KMS-11 (cell line): ENCODE results near the gene MDK.
A peak's percentile ranks its signal among the peaks of the same experiment; 100 is the strongest.

ENCODE experiments used
- H2AFZ ChIP-seq: fragments of 200-600 bp; sonication (generic); 2 replicates; pipeline ENCODE4 v1.6.1; 2016; ENCODE audit warnings: antibody characterized with exemption, mixed run types, low read depth
- H3K27ac ChIP-seq: fragments of 200-600 bp; sonication (generic); 2 replicates; pipeline ENCODE4 v1.6.1; 2016; ENCODE audit warnings: mild to moderate bottlenecking, mixed run types
- H3K27me3 ChIP-seq: fragments of 200-600 bp; sonication (generic); 2 replicates; pipeline ENCODE4 v1.6.1; 2017; ENCODE audit warnings: mild to moderate bottlenecking, low read depth, mixed run types, moderate library complexity; ENCODE audit not compliant: insufficient read depth
- H3K36me3 ChIP-seq: fragments of 200-600 bp; sonication (generic); 2 replicates; pipeline ENCODE4 v1.6.1; 2017; ENCODE audit warnings: mild to moderate bottlenecking, mixed run types; ENCODE audit not compliant: insufficient read depth
- H3K4me1 ChIP-seq: fragments of 200-600 bp; sonication (generic); 2 replicates; pipeline ENCODE4 v1.6.1; 2016; ENCODE audit warnings: mild to moderate bottlenecking, low read depth, mixed run types; ENCODE audit not compliant: poor library complexity, severe bottlenecking
- H3K4me2 ChIP-seq: fragments of 200-600 bp; sonication (generic); 2 replicates; pipeline ENCODE4 v1.7.0; 2016; ENCODE audit warnings: mild to moderate bottlenecking, mixed run types
- H3K4me3 ChIP-seq: fragments of 200-600 bp; sonication (generic); IDR thresholded peaks from 2 replicates; pipeline ENCODE4 v1.6.1; 2017; ENCODE audit warnings: low read depth, low read length, mixed read lengths; ENCODE audit not compliant: insufficient read depth
- H3K79me2 ChIP-seq: fragments of 200-600 bp; sonication (generic); 2 replicates; pipeline ENCODE4 v1.6.1; 2016; ENCODE audit warnings: low read depth, mixed run types; ENCODE audit not compliant: insufficient read depth
- H3K9ac ChIP-seq: fragments of 200-600 bp; sonication (generic); 2 replicates; pipeline ENCODE4 v1.6.1; 2016; ENCODE audit warnings: mild to moderate bottlenecking, mixed run types
- H4K20me1 ChIP-seq: fragments of 200-600 bp; sonication (generic); 2 replicates; pipeline ENCODE4 v1.6.1; 2016; ENCODE audit warnings: mild to moderate bottlenecking, mixed run types; ENCODE audit not compliant: insufficient read depth
- TF ChIP-seq, protein P1 (sequence below): fragments of 200-600 bp; sonication (generic); conservative IDR thresholded peaks from 2 replicates; pipeline ENCODE4 v1.6.1; 2017; ENCODE audit warnings: low read depth, mild to moderate bottlenecking, antibody characterized with exemption, low read length, moderate library complexity, mixed read lengths

Gene MDK

DNA sequence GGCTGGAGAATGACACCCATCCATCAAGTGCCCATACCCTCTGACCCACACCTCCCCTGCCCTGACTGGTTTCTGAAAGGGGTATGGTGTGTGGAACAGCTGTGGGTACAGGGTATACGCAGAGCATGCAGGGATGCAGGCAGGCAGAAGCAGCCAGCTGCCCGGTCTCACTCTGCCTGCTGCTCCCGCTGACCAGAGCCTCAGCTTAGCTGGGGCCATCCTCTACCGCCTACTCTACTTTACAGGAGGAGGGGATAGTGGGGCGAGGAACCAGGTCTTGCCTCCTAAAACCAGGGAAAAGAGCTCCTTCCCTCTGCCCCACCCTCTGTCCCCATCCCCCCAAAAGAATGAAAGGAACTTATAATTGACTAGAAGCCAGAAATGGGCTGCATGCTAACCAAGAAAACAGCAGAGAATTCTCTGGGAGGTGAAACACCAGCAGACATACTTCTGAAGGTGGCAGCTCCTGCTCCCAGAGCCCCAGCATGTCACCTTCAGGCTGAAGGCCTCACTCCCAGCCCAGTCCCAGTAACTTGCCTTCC is 23.1 kb downstream of the MDK start:
- no peaks in the 10 kb centered on the region for H3K36me3 ChIP-seq
- H3K27me3 ChIP-seq, result no peaks in the 10 kb centered on the region
- no peak overlapping the region for H3K4me2 ChIP-seq
- no peak overlapping the region for H2AFZ ChIP-seq
- TF ChIP-seq, protein P1, sequence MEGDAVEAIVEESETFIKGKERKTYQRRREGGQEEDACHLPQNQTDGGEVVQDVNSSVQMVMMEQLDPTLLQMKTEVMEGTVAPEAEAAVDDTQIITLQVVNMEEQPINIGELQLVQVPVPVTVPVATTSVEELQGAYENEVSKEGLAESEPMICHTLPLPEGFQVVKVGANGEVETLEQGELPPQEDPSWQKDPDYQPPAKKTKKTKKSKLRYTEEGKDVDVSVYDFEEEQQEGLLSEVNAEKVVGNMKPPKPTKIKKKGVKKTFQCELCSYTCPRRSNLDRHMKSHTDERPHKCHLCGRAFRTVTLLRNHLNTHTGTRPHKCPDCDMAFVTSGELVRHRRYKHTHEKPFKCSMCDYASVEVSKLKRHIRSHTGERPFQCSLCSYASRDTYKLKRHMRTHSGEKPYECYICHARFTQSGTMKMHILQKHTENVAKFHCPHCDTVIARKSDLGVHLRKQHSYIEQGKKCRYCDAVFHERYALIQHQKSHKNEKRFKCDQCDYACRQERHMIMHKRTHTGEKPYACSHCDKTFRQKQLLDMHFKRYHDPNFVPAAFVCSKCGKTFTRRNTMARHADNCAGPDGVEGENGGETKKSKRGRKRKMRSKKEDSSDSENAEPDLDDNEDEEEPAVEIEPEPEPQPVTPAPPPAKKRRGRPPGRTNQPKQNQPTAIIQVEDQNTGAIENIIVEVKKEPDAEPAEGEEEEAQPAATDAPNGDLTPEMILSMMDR, result no peak
- no peaks in the 10 kb centered on the region for H4K20me1 ChIP-seq
- H3K27ac ChIP-seq, result no peak overlapping the region
- H3K9ac ChIP-seq, result no peak overlapping the region
- H3K4me1 ChIP-seq, result no peaks in the 10 kb centered on the region
- no peak overlapping the region for H3K4me3 ChIP-seq
- H3K79me2 ChIP-seq, result no peaks in the 10 kb centered on the region

DNA sequence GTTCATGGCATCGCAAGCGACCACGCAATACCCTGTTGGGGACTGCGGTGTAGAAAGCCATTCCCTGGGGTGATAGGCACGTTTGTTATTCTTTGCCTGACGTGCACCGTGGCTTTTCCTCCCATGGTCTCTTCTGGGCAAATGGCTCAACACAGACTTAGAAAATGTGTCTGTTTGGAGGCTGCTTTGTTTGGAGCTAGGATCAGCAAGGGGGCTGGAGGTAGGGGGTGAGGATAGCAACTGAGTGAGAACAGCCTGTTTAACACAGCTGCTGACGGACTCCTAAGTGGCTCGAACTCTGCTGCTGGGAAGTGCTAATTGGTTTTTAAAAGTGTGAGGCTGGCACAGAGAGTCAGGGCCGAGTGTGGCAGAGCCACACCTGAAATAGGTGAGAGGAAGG is 26.2 kb downstream of the MDK start:
- Histone ChIP-seq H4K20me1 (no peaks in the 10 kb centered on the region), H3K27me3 (no peaks in the 10 kb centered on the region), H2AFZ (no peak overlapping the region), H3K36me3 (no peaks in the 10 kb centered on the region), H3K4me1 (no peaks in the 10 kb centered on the region), H3K4me2 (no peak overlapping the region), H3K79me2 (no peaks in the 10 kb centered on the region), H3K27ac (no peak overlapping the region), H3K9ac (no peak overlapping the region), H3K4me3 (no peak overlapping the region)
- TF ChIP-seq, protein P1, result no peak

DNA sequence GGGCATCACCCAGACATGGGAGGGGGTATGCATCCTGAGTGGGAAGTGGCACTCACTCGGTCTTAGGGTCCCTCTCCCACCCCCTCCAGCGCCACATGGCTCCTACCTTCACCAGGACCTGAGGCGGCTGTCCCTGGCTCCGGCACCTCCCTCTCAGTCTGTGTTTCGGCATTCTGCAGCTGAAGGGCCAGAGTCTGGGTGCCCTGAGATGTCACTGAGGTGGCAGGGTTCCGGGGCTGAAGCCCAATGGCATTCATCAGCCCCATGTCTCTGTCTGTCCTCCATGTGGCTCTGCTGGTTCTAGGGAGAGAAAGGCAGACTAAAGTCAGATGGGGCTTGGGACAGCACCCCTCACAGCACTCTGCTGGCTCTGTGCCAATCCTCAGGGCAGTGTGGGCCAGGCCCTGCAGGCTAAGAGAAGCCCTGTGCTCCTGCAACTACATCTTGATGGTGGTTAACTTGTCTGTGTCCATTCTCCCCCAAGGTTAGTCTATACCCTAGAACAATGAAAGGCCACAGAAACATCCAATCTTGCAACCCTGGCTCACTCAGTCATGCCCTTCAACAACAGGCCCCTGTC is 27.0 kb downstream of the MDK start:
- no peaks in the 10 kb centered on the region for H3K4me1 ChIP-seq
- no peaks in the 10 kb centered on the region for H3K27me3 ChIP-seq
- no peak overlapping the region for H2AFZ ChIP-seq
- H3K4me2 ChIP-seq, result no peak overlapping the region
- H3K4me3 ChIP-seq, result no peak overlapping the region
- no peak overlapping the region for H3K9ac ChIP-seq
- no peaks in the 10 kb centered on the region for H4K20me1 ChIP-seq
- TF ChIP-seq, protein P1, result no peak
- H3K36me3 ChIP-seq, result no peaks in the 10 kb centered on the region
- no peak overlapping the region for H3K27ac ChIP-seq
- H3K79me2 ChIP-seq, result no peaks in the 10 kb centered on the region

DNA sequence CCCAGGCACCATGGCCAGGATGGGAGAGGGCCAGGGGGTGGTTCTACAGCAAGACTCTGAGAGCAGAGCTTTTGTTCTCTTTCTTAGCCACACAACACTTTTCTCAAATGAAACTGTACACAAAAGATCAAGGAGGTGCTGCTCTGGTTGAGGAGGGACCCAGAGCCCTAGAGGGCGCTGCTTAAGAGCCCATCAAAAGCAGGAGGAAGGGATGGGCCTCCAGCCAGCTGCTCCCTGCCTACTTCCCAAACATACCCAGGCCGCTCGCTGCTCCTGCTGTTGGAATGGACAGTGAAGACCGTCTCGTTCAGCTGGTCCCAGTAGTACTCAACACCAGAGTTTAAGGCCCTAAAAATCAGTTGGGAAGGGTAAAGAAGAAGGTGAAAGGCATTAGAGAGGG is 28.6 kb downstream of the MDK start:
- Histone ChIP-seq H3K4me3 (no peak overlapping the region), H3K27me3 (no peaks in the 10 kb centered on the region), H3K4me1 (no peaks in the 10 kb centered on the region), H3K4me2 (no peak overlapping the region), H3K36me3 (no peaks in the 10 kb centered on the region), H3K9ac (no peak overlapping the region), H3K27ac (no peak overlapping the region), H4K20me1 (no peaks in the 10 kb centered on the region), H2AFZ (no peak overlapping the region), H3K79me2 (no peaks in the 10 kb centered on the region)
- TF ChIP-seq, protein P1, result 0 out of 2 replicates have a peak, but pooled peaks have one; percentile 18
